Right renal cortex interstitium (tissue), 3 donors: Measurements from ENCODE around the gene BAD. TPM values are rescaled to one million over a fixed set of nuclear protein-coding genes. Genes with fewer than 3 reads are reported as not detected.

Experiments used
- polyA plus RNA-seq, 3 donors: library from polyadenylated mRNA; unstranded; fragments of 120-200 nt; gene quantifications; one replicate each; pipeline ENCODE4 v1.2.1, GENCODE V29; 2013; ENCODE audit not compliant: insufficient read length in 3 of 3

Gene BAD
- polyA plus RNA-seq, 3 donors: 33.6 to 45.9 (median 41.2) TPM

Other genes with a start within 250 kb of the BAD start
- 1 to 10 TPM; 2.6 to 2.8 (median 2.7) TPM for gene FLRT1, start 248.7 kb downstream of the BAD start, polyA plus RNA-seq
- gene MACROD1, start 118.6 kb downstream of the BAD start, polyA plus RNA-seq: 10 to 100 TPM; 18.5 to 19.8 (median 18.6) TPM
- gene STIP1, start 98.5 kb downstream of the BAD start, polyA plus RNA-seq: 100 to 1,000 TPM; 188 to 220 (median 209) TPM
- 1 to 10 TPM; 4.3 to 6.8 (median 5.6) TPM for gene FERMT3, start 77.9 kb downstream of the BAD start, polyA plus RNA-seq
- gene TRPT1, start 58.5 kb downstream of the BAD start, polyA plus RNA-seq: 10 to 100 TPM; 37.0 to 46.2 (median 42.5) TPM
- 10 to 100 TPM; 20.6 to 22.0 (median 21.9) TPM for gene NUDT22, start 58.4 kb downstream of the BAD start, polyA plus RNA-seq
- 10 to 100 TPM; 54.5 to 61.9 (median 54.7) TPM for gene DNAJC4, start 54.1 kb downstream of the BAD start, polyA plus RNA-seq
- 10 to 100 TPM; 73.8 to 84.8 (median 81.0) TPM for gene VEGFB, start 50.1 kb downstream of the BAD start, polyA plus RNA-seq
- gene FKBP2, start 43.6 kb downstream of the BAD start, polyA plus RNA-seq: 10 to 100 TPM; 84.9 to 99.3 (median 91.9) TPM
- 10 to 100 TPM; 52.9 to 73.6 (median 68.0) TPM for gene PPP1R14B, start 37.7 kb downstream of the BAD start, polyA plus RNA-seq
- 10 to 100 TPM; 10.9 to 12.5 (median 11.1) TPM for gene PLCB3, start 33.1 kb downstream of the BAD start, polyA plus RNA-seq
- gene GPR137, start 1.2 kb upstream of the BAD start, polyA plus RNA-seq: 10 to 100 TPM; 20.4 to 29.6 (median 26.5) TPM
- under 1 TPM in 1 of 3 donors, not detected in 2; 0.13 TPM for gene KCNK4, start 6.6 kb upstream of the BAD start, polyA plus RNA-seq
- not detected for gene CATSPERZ, start 15.7 kb upstream of the BAD start, polyA plus RNA-seq
- 10 to 100 TPM; 16.3 to 19.1 (median 16.4) TPM for gene ESRRA, start 20.9 kb upstream of the BAD start, polyA plus RNA-seq
- 100 to 1,000 TPM; 191 to 224 (median 220) TPM for gene TRMT112, start 32.9 kb upstream of the BAD start, polyA plus RNA-seq
- 100 to 1,000 TPM; 175 to 197 (median 195) TPM for gene PRDX5, start 33.5 kb upstream of the BAD start, polyA plus RNA-seq
- 1 to 10 TPM; 1.7 to 2.0 (median 1.8) TPM for gene CCDC88B, start 55.5 kb upstream of the BAD start, polyA plus RNA-seq
- gene RPS6KA4, start 74.5 kb upstream of the BAD start, polyA plus RNA-seq: 10 to 100 TPM in 1 of 3 donors, 1 to 10 TPM in 2; 8.7 to 10.4 (median 9.8) TPM